ENCODE results near the gene ATXN1L. TPM values are rescaled to one million over a fixed set of nuclear protein-coding genes. Genes with fewer than 3 reads are reported as not detected.

The ATXN1L gene
- total and polyA plus RNA-seq, 2 donors (not counting 1 experiment from before 2014, with no cell fraction given) = 21.3 to 39.5 TPM

GRCh38 chr16:71843572-71843971, 2.2 kb upstream of the ATXN1L start:
- Histone ChIP-seq H3K27me3 (replicated peaks in 1 of 4; ENCODE audit: control extremely low read depth in 1 of 4, control insufficient read depth in 3 of 4, insufficient read depth in 4 of 4, low read length in 3 of 4) (no peaks in the 10 kb centered on the region), H4K20me1 (ENCODE audit: control insufficient read depth, insufficient read depth, low read length, poor library complexity, severe bottlenecking) (no peaks in the 10 kb centered on the region), H3K9me3 (ENCODE audit: control extremely low read depth in 1 of 3, control insufficient read depth in 2 of 3, insufficient read depth in 1 of 3, low read length in 2 of 3) (no peaks in the 10 kb centered on the region), H2AFZ (ENCODE audit: insufficient read depth, low read depth, low read length, poor library complexity, severe bottlenecking) (no peak overlapping the region), H3K4me1 (ENCODE audit: control insufficient read depth in 2 of 2, insufficient read depth in 2 of 2, low read length in 2 of 2) (peaks cover 29 to 52% of the 10 kb centered on the region in 2 donors), H3K36me3 (replicated peaks in 1 of 2; ENCODE audit: control extremely low read depth in 1 of 2, control insufficient read depth in 1 of 2, extremely low read depth in 1 of 2, insufficient read depth in 2 of 2, low read length in 1 of 2) (peaks cover 0 to 8% of the 10 kb centered on the region in 2 experiments), H3K27ac (ENCODE audit: low read length in 2 of 2) (peak overlapping the region; percentile 61 to 72), H3K4me3 (ENCODE audit: control extremely low read depth in 1 of 5, extremely low read depth in 1 of 5, insufficient read depth in 1 of 5, low read depth in 2 of 5, low read length in 4 of 5) (no peak overlapping the region), H3K9ac (ENCODE audit: low read length) (no peak overlapping the region), H3K4me2 (replicated peaks; ENCODE audit: low read depth, low read length, poor library complexity, severe bottlenecking) (peak overlapping the region; percentile 21), H3K79me2 (ENCODE audit: control insufficient read depth, insufficient read depth, low read length) (peaks cover 36% of the 10 kb centered on the region)
- intact Hi-C loops (cut with micrococcal nuclease) = no loop called here
- no peak for TF ChIP-seq CTCF (IDR thresholded peaks at IDR 0.05)
- no peak for TF ChIP-seq EZH2 (IDR thresholded peaks at IDR 0.05; ENCODE audit: borderline replicate concordance, insufficient read depth, low read depth, low read length, poor library complexity, severe bottlenecking)
- ChIA-PET CTCF (interaction anchor here (1.0 to 2.4 kb wide), 4 partner anchors 9 to 41 kb away, joined by 3 to 10 read pairs (median 4); partner anchors contain the start of gene ZNF821), POLR2A (interaction anchor here (0.6 to 1.7 kb wide), 3 partner anchors 12 to 64 kb away, joined by 3 to 6 read pairs (median 3); partner anchors contain the start of gene AP1G1)
- Mint-ChIP-seq H3K27ac (peak overlapping the region; percentile 84), H3K9me3 (ENCODE audit: insufficient read depth) (no peaks in the 10 kb centered on the region), H3K27me3 (no peaks in the 10 kb centered on the region), H3K4me3 (peak overlapping the region; percentile 53), H3K4me1 (peaks cover 51% of the 10 kb centered on the region)
- no CpG with 5 or more reads among the region's 2 CpGs for WGBS (ENCODE audit: insufficient coverage)
- DNase-seq (no peak), ATAC-seq (ENCODE audit: low read depth) (no peak)

DNA sequence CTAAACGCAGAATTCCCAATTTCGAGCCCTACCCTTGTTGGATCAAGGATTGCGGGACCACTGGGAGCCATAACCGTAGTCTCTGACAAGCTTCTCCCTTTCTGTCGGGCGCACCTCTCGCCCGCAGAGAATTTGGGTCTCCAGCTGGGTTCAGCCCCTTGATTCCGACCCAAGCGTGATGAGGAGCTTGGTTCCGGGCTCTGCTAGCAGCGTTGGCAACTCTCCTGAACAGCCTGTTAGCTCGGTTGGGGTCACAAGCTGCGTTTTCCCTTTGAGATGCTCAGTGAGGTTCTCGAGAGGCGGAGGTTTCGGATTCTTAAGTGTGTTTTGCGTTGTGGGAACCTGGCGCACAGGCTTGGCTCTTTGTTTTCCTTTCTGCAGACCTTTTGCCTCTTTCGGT, 655 bp downstream of the ATXN1L start:
- Histone ChIP-seq H3K4me2 (replicated peaks; ENCODE audit: low read depth, low read length, poor library complexity, severe bottlenecking) (peak overlapping the region; percentile 84), H3K36me3 (replicated peaks in 1 of 2; ENCODE audit: control extremely low read depth in 1 of 2, control insufficient read depth in 1 of 2, extremely low read depth in 1 of 2, insufficient read depth in 2 of 2, low read length in 1 of 2) (peaks cover 0 to 36% of the 10 kb centered on the region in 2 experiments), H3K4me1 (ENCODE audit: control insufficient read depth in 2 of 2, insufficient read depth in 2 of 2, low read length in 2 of 2) (peaks cover 29 to 50% of the 10 kb centered on the region in 2 donors), H3K27ac (ENCODE audit: low read length in 2 of 2) (peak overlapping the region; percentile 94 to 95), H3K4me3 (ENCODE audit: control extremely low read depth in 1 of 5, extremely low read depth in 1 of 5, insufficient read depth in 1 of 5, low read depth in 2 of 5, low read length in 4 of 5) (peak overlapping the region; percentile 63 to 99 (median 92)), H3K79me2 (ENCODE audit: control insufficient read depth, insufficient read depth, low read length) (peaks cover 52% of the 10 kb centered on the region), H3K9ac (ENCODE audit: low read length) (peak overlapping the region; percentile 96), H3K9me3 (ENCODE audit: control extremely low read depth in 1 of 3, control insufficient read depth in 2 of 3, insufficient read depth in 1 of 3, low read length in 2 of 3) (no peaks in the 10 kb centered on the region), H4K20me1 (ENCODE audit: control insufficient read depth, insufficient read depth, low read length, poor library complexity, severe bottlenecking) (no peaks in the 10 kb centered on the region), H3K27me3 (replicated peaks in 1 of 4; ENCODE audit: control extremely low read depth in 1 of 4, control insufficient read depth in 3 of 4, insufficient read depth in 4 of 4, low read length in 3 of 4) (no peaks in the 10 kb centered on the region), H2AFZ (ENCODE audit: insufficient read depth, low read depth, low read length, poor library complexity, severe bottlenecking) (peak overlapping the region; percentile 82)
- under 1% methylated on average over 19 of the region's 20 CpGs for WGBS (ENCODE audit: insufficient coverage)
- H3K27me3 Mint-ChIP-seq = no peaks in the 10 kb centered on the region
- ChIA-PET POLR2A (interaction anchor here (1.0 to 2.8 kb wide), 3 partner anchors 28 to 38 kb away, joined by 5 to 13 read pairs (median 10); partner anchors contain the start of gene AP1G1), CTCF (interaction anchor here (1.0 to 1.3 kb wide), 3 partner anchors 36 to 48 kb away, joined by 4 to 5 read pairs (median 4); partner anchors contain the start of gene AP1G1)
- no peaks in the 10 kb centered on the region for H3K9me3 Mint-ChIP-seq (ENCODE audit: insufficient read depth)
- intact Hi-C loops (cut with micrococcal nuclease) = loop anchor here (2.0 kb wide), 1 partner anchor 48 kb away; the partner anchor contains the start of gene IST1
- TF ChIP-seq CTCF (IDR thresholded peaks at IDR 0.05) (no peak), EZH2 (IDR thresholded peaks at IDR 0.05; ENCODE audit: borderline replicate concordance, insufficient read depth, low read depth, low read length, poor library complexity, severe bottlenecking) (no peak)
- H3K4me1 Mint-ChIP-seq = peaks cover 50% of the 10 kb centered on the region
- H3K27ac Mint-ChIP-seq = peak overlapping the region; percentile 98
- no peak for ATAC-seq (ENCODE audit: low read depth)
- no peak for DNase-seq
- H3K4me3 Mint-ChIP-seq = peak overlapping the region; percentile 92

Data from B cell (primary cell).